GM18519 (cell line): Measurements from ENCODE around the gene RBM28.

Source experiments
- ATAC-seq: cut with Tn5 transposase; IDR thresholded peaks from one replicate; pipeline ENCODE4 v1.9.1; 2021; ENCODE audit warnings: mild to moderate bottlenecking, moderate library complexity; ENCODE audit not compliant: unreplicated experiment, low FRiP score

The RBM28 gene

GRCh38 chr7:128373606-128374005 lies 29.9 kb upstream of the RBM28 start:
- ATAC-seq: no peak

GRCh38 chr7:128370491-128370890 lies 26.8 kb upstream of the RBM28 start:
- ATAC-seq: no peak

DNA sequence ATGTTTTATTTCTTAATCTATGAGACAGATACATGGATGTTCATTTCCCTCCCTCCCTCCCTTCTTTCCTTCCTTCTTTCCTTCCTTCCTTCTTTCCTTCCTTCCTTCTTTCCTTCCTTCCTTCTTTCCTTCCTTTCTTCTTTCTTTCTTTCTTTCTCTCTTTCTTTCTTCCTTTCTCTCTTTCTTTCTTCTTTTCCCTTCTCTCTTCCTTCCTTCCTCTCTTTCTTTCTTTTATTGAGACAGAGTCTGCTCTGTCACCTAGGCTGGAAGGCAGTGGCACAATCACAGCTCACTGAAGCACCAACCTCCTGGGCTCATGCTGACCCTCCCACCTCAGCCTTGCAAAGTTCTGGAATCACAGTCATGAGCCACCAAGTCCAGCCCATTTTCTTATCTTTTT lies 23.3 kb upstream of the RBM28 start:
- ATAC-seq: no peak

DNA sequence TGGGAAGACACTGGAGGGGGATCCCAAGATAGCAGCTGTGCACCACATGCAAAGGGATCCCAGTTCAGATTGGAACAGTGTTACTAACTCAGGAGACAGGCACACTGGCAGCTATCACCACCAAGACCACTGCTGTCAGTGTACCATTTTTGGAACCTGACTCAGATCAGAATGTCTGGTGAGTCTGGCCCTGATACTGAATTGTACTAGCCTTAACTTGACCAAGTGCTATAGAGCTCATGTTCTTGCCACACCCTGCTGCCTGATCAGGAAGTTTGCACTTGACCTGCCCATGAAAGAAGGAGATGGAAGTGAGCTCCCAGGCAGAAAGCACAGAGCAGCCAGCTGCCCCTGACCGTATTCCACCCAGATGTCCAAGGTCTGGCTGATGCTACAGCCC lies 22.6 kb upstream of the RBM28 start:
- no peak for ATAC-seq

- no peak for ATAC-seq
These were observed 21.7 kb upstream of the RBM28 start for GRCh38 chr7:128365432-128365831.

DNA sequence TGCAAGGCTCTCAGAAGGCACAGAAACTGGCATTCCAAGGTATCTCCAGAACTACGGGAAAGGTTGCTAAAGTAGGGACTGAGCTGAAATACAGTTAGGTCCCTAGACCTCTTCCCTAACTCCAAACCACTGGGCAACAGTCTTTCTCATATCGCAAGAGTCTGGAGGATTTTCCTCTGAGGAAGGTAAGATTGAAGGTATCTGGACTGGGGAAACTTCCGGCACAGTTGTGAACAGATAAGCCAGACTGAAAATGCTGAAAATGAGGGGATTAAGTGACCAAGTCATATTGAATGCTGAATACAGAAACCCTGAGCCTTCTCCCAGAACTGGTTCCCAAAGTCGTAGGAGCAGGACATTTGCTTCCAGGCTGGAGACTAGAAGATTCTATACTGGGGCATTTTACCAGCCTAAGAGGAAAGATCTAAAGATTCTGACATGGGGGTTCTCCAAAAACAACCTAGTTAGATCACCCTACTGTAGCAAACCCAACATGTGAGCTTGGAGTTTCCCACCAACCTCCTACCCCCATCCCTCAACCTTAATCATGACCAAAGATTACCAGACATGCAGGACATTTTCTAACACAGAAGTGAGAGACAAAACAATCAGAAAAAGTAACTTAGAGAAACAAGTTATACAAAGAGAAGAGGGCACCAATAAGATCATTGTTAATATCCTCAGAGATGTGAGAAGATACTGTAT lies 20.6 kb upstream of the RBM28 start:
- no peak for ATAC-seq

DNA sequence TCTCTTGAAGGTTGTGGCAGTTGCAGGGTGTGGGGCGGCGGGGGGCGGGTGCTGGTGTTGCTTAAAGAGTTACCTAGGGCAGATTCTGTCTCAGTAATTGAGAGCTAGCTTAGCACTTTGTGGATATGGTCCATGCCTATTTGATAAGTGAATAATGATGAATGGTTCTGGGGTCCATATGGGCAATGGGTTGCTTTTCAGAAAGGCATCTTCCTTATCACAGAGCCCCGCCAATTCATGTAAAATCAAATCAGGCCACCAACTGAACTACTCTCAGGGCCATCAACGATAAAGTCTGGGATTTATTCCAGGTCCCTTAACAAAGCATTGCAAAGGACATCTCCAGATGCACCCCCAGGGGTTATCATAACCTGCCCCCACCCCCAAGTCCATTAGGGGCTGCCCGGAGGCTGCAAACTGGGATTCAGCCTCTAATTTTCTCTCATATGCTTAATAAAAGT lies 19.6 kb upstream of the RBM28 start:
- ATAC-seq: no peak

GRCh38 chr7:128362670-128363069 lies 19.0 kb upstream of the RBM28 start:
- no peak for ATAC-seq

GRCh38 chr7:128361411-128362379 lies 18.0 kb upstream of the RBM28 start, which contains the start of gene PRRT4:
PRRT4 (minus strand) TSS chr7:128361690.
- no peak for ATAC-seq

DNA sequence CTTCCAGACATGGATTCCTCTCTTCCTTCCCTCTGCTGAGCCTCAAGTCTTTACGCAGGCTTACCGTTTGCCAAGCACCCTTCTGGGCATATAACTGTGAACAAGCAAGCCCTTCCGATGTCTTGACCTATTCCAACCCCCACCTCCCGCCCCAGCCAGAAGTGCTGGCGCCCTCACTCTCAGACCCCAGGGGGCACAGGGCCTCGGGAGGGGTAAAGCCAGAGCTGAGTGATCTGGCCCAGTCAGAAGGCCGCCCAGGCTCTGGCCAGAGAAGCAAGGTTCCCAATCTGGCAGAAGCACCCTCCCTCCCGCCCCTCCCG lies 16.6 kb upstream of the RBM28 start:
- ATAC-seq: no peak

- ATAC-seq: no peak
These were observed 16.2 kb upstream of the RBM28 start for GRCh38 chr7:128359939-128360338.

DNA sequence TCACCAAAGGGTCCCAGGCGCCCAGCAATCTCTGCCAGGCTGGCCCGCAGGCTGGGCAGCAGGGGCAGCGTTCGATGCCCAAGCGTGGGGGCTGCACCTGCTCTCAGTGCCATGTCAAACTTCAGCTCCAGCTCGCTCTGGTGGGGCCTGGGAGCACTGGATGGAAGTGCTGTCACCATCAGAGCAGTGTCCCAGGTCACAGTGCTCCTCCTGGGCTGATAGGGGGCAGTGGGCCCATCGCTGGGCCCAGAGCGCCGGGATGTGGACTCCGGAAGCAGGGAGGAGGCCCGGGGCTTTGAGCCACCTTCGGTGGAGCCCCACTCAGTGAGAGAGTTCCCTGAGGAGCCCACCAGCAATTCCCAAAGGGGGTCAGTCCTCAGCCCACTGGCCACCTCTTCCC lies 15.6 kb upstream of the RBM28 start:
- ATAC-seq: no peak

- ATAC-seq: no peak
These were observed 14.5 kb upstream of the RBM28 start for GRCh38 chr7:128358233-128358632.

GRCh38 chr7:128357217-128357613 lies 13.5 kb upstream of the RBM28 start:
- ATAC-seq: no peak

- ATAC-seq: no peak
These were observed 13.0 kb upstream of the RBM28 start for GRCh38 chr7:128356546-128357216.

GRCh38 chr7:128353610-128354009 lies 9.9 kb upstream of the RBM28 start:
- no peak for ATAC-seq

GRCh38 chr7:128353189-128353588 lies 9.5 kb upstream of the RBM28 start:
- no peak for ATAC-seq

GRCh38 chr7:128352636-128353035 lies 8.9 kb upstream of the RBM28 start:
- ATAC-seq: no peak

GRCh38 chr7:128352153-128352537 lies 8.4 kb upstream of the RBM28 start:
- ATAC-seq: no peak

- no peak for ATAC-seq
These were observed 7.8 kb upstream of the RBM28 start for GRCh38 chr7:128351296-128352152.
